OCI-LY7 (cell line): ENCODE measurements around the gene CXorf58. TPM values are rescaled to one million over a fixed set of nuclear protein-coding genes. Genes with fewer than 3 reads are reported as not detected.

Experiments
- BruUV-seq: library from RNA; stranded (reverse); fragments of 400-500 nt; replicated peaks from 2 replicates; lab custom pipeline; 2021; lab: Mats Ljungman, UMichigan
- CTCF ChIA-PET: fragments of 300-600 bp; sonication (Branson Sonifier 250); formaldehyde crosslinking; loops from one replicate; lab custom pipeline; 2022; ENCODE audit warnings: antibody characterized with exemption; ENCODE audit not compliant: unreplicated experiment; lab: Charles Lee
- POLR2A ChIA-PET: fragments of 300-600 bp; sonication (Branson Sonifier 250); formaldehyde crosslinking; loops from one replicate; lab custom pipeline; 2022; ENCODE audit warnings: antibody characterized with exemption; lab: Charles Lee
- DNase-seq: peaks from one replicate; pipeline ENCODE4 v3.0.0-alpha.2; 2015; ENCODE audit warnings: low spot score
- H2AFZ ChIP-seq: fragments of 200-600 bp; sonication (generic), shearing (Covaris generic); 2 replicates; pipeline ENCODE4 v1.6.1; 2014; ENCODE audit warnings: mild to moderate bottlenecking, antibody characterized with exemption, low read length, moderate library complexity
- H3K27ac ChIP-seq: fragments of 200-600 bp; sonication (generic); 2 replicates; pipeline ENCODE4 v1.5.1; 2014; ENCODE audit warnings: mixed run types, low read depth, mild to moderate bottlenecking, moderate library complexity, low read length, inconsistent platforms; ENCODE audit not compliant: poor library complexity, severe bottlenecking
- H3K36me3 ChIP-seq: fragments of 200-600 bp; sonication (generic); 2 replicates; pipeline ENCODE4 v1.6.1; 2014; ENCODE audit warnings: mild to moderate bottlenecking, antibody characterized with exemption, low read length, moderate library complexity, mixed read lengths; ENCODE audit not compliant: insufficient read depth
- H3K4me1 ChIP-seq: fragments of 200-600 bp; sonication (generic); 2 replicates; pipeline ENCODE4 v1.5.1; 2014; ENCODE audit warnings: mild to moderate bottlenecking, low read length; ENCODE audit not compliant: insufficient read depth, poor library complexity, severe bottlenecking
- H3K4me2 ChIP-seq: fragments of 200-600 bp; sonication (generic); 2 replicates; pipeline ENCODE4 v1.6.1; 2014; ENCODE audit warnings: mild to moderate bottlenecking, low read length
- H3K4me3 ChIP-seq: fragments of 200-600 bp; sonication (generic); 2 replicates; pipeline ENCODE4 v1.5.1; 2014; ENCODE audit warnings: mild to moderate bottlenecking, low read depth, low read length; ENCODE audit not compliant: poor library complexity, severe bottlenecking
- H3K79me2 ChIP-seq: fragments of 200-600 bp; sonication (generic); 2 replicates; pipeline ENCODE4 v1.6.1; 2016; ENCODE audit warnings: low read depth, mild to moderate bottlenecking, low read length, moderate library complexity, mixed read lengths; ENCODE audit not compliant: insufficient read depth
- H3K9me2 ChIP-seq: fragments of 200-600 bp; sonication (generic); 2 replicates; pipeline ENCODE4 v1.6.1; 2016; ENCODE audit warnings: mild to moderate bottlenecking, low read length, mixed read lengths; ENCODE audit not compliant: insufficient read depth
- H3K9me3 ChIP-seq: fragments of 200-600 bp; sonication (generic); 2 replicates; pipeline ENCODE4 v1.6.1; 2014; ENCODE audit warnings: mild to moderate bottlenecking, mixed run types, low read length, mixed read lengths
- H4K20me1 ChIP-seq: fragments of 200-600 bp; sonication (generic); 2 replicates; pipeline ENCODE4 v1.6.1; 2014; ENCODE audit warnings: mild to moderate bottlenecking, antibody characterized with exemption, low read length, moderate library complexity, mixed read lengths; ENCODE audit not compliant: insufficient read depth
- CTCF ChIP-seq: fragments of 200-600 bp; sonication (generic); conservative IDR thresholded peaks from 2 replicates; pipeline ENCODE4 v1.5.1; 2014; ENCODE audit warnings: mild to moderate bottlenecking, antibody characterized with exemption, low read length, moderate library complexity, mixed read lengths
- EZH2phosphoT487 ChIP-seq: fragments of 200-600 bp; sonication (generic); IDR thresholded peaks from 2 replicates; pipeline ENCODE4 v1.6.1; 2018; ENCODE audit warnings: low read depth, borderline replicate concordance, mild to moderate bottlenecking, mixed run types, antibody characterized with exemption, low read length, moderate library complexity, mixed read lengths
- intact Hi-C: fragments of 100-400 bp; cut with micrococcal nuclease; formaldehyde crosslinking; loops from one replicate; pipeline ENCODE4 v1.10.0; 2022; ENCODE audit not compliant: unreplicated experiment
- total RNA-seq, 2 experiments: library from RNA; depleted of rRNA in 1 of 2; stranded (reverse); fragments of >200 nt in 1 of 2; shearing (Covaris generic) in 1 of 2; gene quantifications; 2 replicates each; pipeline ENCODE4 v1.2.3, GENCODE V29; 2014 to 2022

Gene CXorf58
- total RNA-seq, 2 experiments from 2014 or later, result 0.46 TPM; not detected in 1

DNA sequence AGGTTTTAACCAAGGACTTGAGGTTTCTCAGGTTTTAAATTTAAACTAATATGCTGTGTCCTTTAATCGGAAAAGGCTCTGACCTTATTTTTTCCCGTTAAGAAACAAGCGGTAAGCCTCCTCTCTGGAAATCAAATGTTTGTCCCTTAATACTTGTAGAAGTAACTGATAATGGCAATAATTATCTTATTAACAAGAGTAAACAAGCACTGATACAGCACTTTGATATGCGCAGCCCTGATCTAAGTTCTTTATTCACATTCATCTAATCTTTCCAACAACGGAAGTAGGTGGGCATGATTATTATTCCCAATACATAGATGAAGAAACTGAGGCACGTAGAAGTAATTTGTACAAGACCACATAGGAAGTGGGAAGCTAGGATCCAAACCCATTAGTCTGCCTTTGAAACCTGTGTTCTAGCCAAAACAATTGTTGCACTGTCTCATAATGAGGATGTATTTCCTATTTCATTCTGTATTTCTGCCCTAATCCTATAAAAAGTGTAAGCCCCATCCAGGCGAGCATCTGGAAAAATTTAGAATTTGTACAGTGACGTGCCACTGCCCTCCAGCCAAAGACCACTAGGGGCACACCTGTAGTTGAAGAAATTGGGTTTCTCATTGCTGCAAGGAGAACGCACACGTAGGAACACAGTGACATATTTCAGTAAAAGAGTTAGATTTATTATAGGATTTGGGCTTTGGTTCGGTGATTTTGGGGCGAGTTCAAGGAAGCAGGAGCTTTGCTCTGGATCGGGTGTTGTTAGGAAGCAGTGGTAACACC, 606 bp downstream of the CXorf58 start:
- peak overlapping the region; percentile 93 for H3K27ac ChIP-seq
- peaks cover 21% of the 10 kb centered on the region for H3K4me1 ChIP-seq
- BruUV-seq, result TSS peak; percentile 80
- intact Hi-C loops, result loop anchor here (1.0 to 5.0 kb wide), 5 partner anchors 44 to 334 kb away; partner anchors contain the start of gene EIF2S3
- no peaks in the 10 kb centered on the region for H4K20me1 ChIP-seq
- H2AFZ ChIP-seq, result peak overlapping the region; percentile 100
- H3K4me2 ChIP-seq, result peak overlapping the region; percentile 88
- H3K9me2 ChIP-seq, result no peaks in the 10 kb centered on the region
- DNase-seq, result peak; percentile 61
- H3K79me2 ChIP-seq, result peaks cover 19% of the 10 kb centered on the region; the same call in 1 of the 2 replicates
- peak overlapping the region; percentile 89 for H3K4me3 ChIP-seq
- H3K9me3 ChIP-seq, result no peaks in the 10 kb centered on the region
- no peaks in the 10 kb centered on the region for H3K36me3 ChIP-seq
- POLR2A ChIA-PET, result interaction anchor here (0.5 to 1.0 kb wide), 6 partner anchors 21 to 316 kb away, joined by 3 to 4 read pairs (median 3); no protein-coding TSS in a partner anchor
- CTCF ChIA-PET, result interaction anchor here (0.6 kb wide), 1 partner anchor 1804 kb away, joined by 4 read pairs; no protein-coding TSS in a partner anchor
- peak; percentile 67 for TF ChIP-seq CTCF
- no peak for TF ChIP-seq EZH2phosphoT487

- Histone ChIP-seq H4K20me1 (no peaks in the 10 kb centered on the region), H3K4me2 (no peak overlapping the region), H3K4me3 (no peak overlapping the region), H3K36me3 (no peaks in the 10 kb centered on the region), H3K4me1 (peaks cover 15% of the 10 kb centered on the region), H3K79me2 (peaks cover 9% of the 10 kb centered on the region; the same call in 1 of the 2 replicates), H3K9me3 (no peaks in the 10 kb centered on the region), H3K9me2 (no peaks in the 10 kb centered on the region), H2AFZ (no peak overlapping the region), H3K27ac (no peak overlapping the region)
- no TSS peak for BruUV-seq
- ChIA-PET CTCF (no interaction called here), POLR2A (interaction anchor here (0.6 to 0.7 kb wide), 3 partner anchors 142 to 248 kb away, joined by 3 to 4 read pairs (median 4); no protein-coding TSS in a partner anchor)
- TF ChIP-seq EZH2phosphoT487, result no peak
- TF ChIP-seq CTCF, result no peak
- intact Hi-C loops, result no loop called here
- DNase-seq, result no peak
These were observed 3.5 kb downstream of the CXorf58 start for GRCh38 chrX:23911126-23911835.
